Activated naive CD4-positive, alpha-beta T cell treated with anti-CD3 and anti-CD28 coated beads, Interleukin-2, amount 50 U/mL, for 16 hours (primary cell): Measurements from ENCODE around the gene NSD1.
"Not testable (repeated sequence)": the region's sequence is repeated elsewhere in the genome, so short reads cannot be mapped to it uniquely, and the experiment has no call there.

Experiments
- DNase-seq: peaks from one replicate; pipeline ENCODE4 v3.0.0-alpha.2; 2020

NSD1 gene

DNA sequence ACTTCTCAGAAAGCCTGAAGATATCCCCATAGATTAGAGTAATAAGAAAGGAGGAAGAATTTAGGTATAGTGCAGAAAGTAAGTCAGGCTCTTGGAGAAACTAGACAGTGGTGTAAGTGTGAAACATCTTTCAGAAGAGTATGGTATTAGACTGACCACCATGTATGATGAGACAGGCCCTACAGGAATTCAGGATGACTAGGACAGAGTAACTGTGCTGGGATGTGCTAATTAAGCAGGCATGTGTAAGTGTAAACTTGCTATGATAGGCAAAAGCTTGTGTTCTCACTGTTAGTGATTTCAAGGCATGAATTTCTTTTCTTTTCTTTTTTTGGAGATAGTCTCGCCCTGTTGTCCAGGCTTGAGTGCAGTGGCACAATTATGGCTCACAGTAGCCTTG is 99.2 kb downstream of the NSD1 start:
- no peak for DNase-seq

- no peak for DNase-seq
These were observed 99.6 kb downstream of the NSD1 start for GRCh38 chr5:177233206-177233605.

DNA sequence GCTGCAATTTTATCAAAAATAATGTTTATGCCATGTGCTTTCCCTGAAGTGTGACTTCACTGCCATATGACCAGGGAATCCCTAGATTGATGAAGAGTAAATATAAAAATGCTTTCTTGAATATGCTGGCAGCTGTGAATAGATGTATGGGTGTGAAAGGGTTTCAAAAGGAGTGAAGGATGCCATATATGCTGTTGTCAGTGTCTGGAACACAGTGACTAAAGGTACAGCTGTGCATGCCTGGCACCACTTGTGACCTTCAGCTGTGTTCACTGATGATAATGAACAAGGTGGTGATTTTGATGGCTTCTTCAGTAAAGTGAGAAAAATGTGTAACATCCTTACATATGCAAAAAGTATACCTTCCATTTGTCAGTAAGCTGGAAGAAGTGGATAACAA is 100.2 kb downstream of the NSD1 start:
- no peak for DNase-seq

DNA sequence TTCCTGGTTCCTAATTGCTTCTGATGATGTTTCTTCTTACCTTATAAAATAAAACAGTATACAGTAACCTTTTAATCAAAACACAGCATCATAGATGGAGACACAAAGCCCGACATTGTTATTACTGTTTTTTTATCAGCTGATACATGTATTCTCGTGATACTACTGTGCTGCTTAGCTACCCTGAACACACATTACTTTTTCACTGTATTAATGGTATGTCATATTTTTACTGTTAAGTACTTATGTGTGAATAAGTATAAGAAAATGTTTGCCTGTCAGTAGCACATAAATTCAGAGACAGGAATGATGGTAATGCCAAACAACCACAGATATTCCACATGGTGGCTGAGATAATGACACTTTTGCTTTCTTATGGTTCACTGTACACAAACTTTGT is 101.3 kb downstream of the NSD1 start:
- no peak for DNase-seq

- DNase-seq, result no peak
These were observed 108.2 kb downstream of the NSD1 start for GRCh38 chr5:177241768-177242167.

DNA sequence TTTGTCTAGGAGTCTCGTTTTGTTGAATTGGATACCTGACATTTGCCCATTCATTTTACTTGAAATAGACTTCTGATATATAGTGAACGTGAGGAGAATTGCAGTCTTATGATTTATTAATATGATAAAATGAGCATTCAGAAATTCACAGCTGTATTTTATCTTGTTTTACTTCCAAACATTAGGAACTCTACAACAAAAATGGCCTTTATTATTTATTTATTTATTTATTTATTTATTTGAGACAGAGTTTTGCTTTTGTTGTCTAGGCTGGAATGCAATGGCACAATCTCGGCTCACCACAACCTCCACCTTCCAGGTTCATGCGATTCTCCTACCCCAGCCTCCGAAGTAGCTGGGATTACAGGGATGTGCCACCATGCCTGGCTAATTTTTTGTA is 108.7 kb downstream of the NSD1 start:
- DNase-seq, result no peak

- DNase-seq, result no peak
These were observed 116.4 kb downstream of the NSD1 start for GRCh38 chr5:177249761-177250537.

GRCh38 chr5:177253252-177253651 is 119.7 kb downstream of the NSD1 start:
- DNase-seq, result no peak

GRCh38 chr5:177256296-177256695 is 122.7 kb downstream of the NSD1 start:
- no peak for DNase-seq

GRCh38 chr5:177258711-177259110 is 125.1 kb downstream of the NSD1 start:
- not testable (repeated sequence) for DNase-seq

DNA sequence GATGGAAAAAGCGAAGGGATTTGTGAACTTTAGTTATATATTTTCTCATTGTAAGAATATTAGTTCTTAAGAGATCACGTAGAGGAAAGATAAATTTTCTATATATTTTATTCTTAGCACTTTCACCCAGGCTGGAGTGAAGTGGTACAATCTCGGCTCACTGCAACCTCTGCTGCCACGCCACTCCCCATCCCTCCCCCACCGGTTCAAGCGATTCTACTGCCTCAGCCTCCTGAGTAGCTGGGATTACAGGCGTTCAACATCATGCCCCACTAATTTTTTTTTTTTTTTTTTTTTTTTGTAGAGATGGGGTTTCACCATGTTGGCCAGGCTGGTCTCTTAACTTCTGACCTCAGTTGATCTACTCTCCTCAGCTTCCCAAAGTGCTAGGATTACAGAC is 127.4 kb downstream of the NSD1 start:
- no peak for DNase-seq

DNA sequence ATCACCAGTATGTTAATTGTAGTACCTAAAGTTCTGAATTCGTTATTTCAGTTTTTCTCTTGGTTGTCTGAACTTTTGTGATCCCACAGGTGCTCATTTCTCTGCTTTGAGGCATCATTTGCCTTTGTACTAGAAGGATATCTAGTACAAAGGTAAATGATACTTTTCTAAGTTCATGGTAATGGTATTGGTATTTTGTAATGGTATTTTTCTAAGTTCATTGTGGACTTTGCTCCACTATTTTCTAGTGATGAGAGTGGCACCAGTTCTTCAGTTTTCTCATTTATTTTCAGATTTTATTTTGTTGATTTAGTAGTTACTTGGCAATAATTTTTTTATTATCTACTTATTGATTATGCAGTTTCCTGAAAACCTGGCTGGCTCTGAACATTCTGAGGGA is 127.9 kb downstream of the NSD1 start:
- DNase-seq, result no peak

DNA sequence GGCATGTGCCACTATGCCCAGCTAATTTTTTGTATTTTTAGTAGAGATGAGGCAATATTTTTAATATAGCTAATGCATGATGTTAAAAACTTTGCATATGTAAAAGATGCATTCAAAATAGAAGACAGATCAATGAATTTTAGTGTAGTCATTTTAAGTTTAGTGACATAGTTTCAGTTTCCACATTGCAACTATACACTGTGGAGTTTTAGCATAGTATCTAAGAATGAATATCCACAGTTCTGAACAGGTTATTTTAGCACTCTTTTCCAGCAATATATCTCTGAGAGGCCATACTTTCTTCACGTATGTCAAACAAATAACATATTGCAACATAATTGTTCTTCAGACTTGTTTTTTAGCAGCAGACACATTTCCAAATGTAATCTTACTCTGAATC is 130.6 kb downstream of the NSD1 start:
- DNase-seq, result no peak

- DNase-seq, result no peak
These were observed 131.8 kb downstream of the NSD1 start for GRCh38 chr5:177265395-177265794.

DNA sequence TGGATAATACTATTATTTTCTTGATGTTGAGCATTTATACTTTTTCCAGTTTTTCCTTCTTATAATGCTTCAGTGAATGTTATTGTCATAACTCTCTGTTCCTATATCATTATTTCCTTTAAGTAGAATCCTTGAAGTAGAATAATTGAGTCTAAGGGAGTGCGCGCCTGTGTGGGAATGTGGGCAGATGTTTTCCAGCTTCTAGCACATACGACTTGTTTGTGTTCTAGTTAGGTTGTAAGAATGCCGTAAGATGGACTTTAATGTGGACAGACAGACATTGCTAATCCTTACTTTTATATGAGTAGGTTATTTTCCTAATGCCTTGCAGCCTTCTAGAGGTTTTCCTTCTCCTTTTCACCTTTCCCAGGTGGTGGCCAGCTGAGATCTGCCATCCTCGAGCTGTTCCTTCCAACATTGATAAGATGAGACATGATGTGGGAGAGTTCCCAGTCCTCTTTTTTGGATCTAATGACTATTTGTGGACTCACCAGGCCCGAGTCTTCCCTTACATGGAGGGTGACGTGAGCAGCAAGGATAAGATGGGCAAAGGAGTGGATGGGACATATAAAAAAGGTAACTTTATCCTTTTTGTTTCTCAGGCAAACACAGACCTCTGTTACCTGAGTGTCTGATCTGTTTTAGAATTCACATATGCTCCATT is 135.8 kb downstream of the NSD1 start:
- no peak for DNase-seq

DNA sequence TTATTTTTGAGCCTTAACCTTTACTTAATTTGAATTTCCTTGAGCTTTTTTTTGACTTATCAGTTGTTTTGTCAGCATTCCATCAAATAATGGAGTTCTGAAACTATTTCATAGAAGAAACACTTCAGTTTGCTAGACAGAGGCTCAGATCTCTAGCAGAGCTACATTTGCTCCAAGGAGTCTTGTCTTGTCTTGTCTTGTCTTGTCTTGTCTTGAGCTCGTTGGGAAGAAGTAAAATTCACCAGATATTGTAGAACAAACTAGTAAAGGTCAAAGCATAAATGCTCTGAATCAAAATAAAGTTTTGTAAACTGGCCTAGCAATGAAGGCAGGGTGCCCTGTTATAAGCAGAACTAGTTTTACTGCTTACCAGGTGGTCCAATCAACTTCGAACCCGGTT is 136.4 kb downstream of the NSD1 start:
- DNase-seq, result no peak

DNA sequence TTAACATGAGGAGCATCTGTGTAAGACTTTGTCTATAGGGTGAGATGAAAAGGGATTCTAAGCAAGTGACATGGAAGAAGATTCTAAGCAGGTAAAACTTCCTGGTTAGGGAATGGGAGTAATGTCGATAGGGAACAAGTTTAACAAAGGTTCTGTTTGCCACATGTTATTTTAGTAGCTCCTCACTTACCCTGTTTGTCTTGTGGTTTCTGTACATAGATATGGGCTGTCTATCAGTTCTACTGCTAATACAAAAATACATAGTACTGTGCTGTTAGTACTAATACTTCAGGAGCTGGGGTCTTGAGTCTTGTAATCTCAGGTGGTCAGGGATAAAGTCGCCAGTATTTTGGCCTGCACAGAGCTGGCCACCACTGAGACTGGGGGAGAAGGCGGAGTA is 137.1 kb downstream of the NSD1 start:
- DNase-seq, result no peak

DNA sequence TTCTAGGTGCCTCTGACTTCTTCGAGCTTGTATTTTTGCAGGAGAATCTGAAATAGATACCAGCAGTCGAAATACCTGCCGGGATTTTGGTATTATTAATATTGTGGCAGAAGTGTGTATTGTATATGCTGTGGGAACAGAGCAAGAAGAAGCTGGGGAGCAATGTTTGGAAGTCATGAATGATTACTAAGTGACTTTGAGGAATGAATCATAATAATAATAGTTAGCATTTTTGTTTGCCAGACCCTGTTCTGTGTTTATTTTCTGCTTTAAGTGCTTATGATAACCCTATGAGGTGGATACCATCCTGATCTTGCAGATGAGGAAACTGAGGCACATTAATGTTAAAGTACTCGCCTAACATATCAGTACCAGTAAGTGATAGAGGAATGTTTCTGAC is 137.5 kb downstream of the NSD1 start:
- no peak for DNase-seq

- DNase-seq, result no peak
These were observed 142.3 kb downstream of the NSD1 start for GRCh38 chr5:177275883-177276282.

DNA sequence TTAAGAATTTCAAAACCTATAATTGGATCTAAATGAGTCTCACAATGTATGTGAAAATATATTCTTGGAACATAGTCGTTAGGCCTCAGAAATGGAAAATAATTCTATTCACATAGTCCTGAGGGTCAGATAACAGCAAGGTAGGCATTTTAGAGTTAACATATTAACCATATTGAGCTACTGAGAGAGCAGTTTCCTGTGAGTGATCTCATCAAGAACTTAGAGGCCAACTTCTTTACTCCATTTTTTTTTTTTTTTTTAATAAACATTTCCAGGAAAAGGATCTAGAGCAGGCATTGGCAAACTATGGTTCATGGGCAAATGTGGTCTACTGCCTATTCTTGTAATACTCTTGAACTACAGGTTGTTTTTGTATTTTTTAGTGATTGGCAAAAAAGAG is 143.3 kb downstream of the NSD1 start:
- DNase-seq, result no peak

- no peak for DNase-seq
These were observed 154.6 kb downstream of the NSD1 start for GRCh38 chr5:177288191-177288590.

DNA sequence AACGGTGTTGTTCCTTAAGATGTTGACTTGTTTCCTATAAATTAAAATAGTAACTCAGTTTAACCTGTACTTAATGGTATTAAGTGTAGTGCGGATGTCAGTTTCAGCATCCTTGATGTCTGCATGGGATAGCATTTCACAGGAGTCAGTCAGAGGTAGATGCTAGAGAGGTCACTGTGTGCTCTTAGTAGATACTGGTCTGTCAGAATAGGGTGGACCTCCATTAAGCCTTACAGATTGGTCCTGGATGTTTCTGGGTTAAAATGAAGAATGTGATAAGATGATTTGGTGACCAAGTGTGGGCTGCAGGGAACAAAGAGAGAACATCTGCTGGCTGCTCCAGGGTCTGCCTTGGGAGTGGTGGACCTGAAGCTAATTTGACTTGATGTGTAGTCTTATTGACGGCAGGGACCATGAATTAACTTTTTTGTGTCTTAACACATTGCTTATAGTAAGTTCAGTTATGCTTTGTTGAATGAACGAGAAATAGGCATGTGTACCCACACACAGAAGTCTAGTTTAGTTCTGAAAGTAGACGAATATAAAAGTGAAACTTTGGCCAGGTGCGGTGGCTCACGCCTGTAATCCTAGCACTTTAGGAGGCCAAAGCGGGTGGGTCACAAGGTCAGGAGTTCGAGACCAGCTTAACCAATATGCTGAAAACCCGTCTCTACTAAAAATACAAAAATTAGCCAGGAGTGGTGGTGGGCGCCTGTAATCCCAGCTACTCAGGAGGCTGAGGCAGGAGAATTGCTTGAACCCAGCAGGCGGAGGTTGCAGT is 157.4 kb downstream of the NSD1 start:
- no peak for DNase-seq

- DNase-seq, result no peak
These were observed 158.2 kb downstream of the NSD1 start for GRCh38 chr5:177291735-177292134.
